HG02981 (cell line): ENCODE data around the gene SUGP2.

Experiments used
- ATAC-seq: cut with Tn5 transposase; IDR thresholded peaks from one replicate; pipeline ENCODE4 v1.9.1; 2021; ENCODE audit warnings: mild to moderate bottlenecking, moderate library complexity; ENCODE audit not compliant: unreplicated experiment

The SUGP2 gene

DNA sequence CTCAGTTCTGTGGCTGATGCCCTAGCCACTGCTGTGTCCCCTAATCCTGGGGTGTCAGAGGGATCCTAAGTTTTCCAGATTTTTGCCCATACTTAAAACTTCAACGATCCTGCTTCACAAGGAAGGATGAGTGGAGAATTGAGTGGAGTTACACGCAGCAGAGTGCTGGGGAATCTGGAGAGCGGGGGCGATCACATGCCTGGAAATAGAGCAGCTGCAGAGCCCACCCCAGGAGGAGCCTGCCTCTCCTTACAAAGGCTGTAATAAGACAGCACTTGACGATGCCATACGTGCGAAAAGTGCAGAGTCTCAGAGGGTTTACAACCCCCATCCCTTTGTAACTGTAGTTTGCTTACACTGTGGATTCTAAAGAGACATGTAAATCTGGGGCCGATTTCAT lies 40.6 kb downstream of the SUGP2 start:
- no peak for ATAC-seq

DNA sequence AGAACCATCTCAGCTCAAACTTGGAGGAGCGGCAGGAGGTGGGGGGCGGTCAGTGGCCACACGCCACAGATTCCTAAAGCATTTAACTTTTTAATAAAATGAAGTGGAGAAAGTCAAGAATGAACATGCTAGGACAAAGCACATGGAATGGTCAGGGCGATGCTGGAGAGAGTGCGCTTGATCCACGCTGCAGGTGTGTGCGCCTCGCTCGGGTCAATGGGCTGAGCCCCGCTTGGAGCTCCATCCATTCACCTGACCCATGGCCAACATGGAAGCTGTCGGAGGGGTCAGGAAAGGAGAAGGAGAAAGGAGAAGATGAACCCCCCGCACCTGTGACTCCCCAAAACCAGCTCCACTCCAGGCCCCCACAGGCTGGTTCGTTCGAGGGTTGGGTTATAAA lies 41.8 kb downstream of the SUGP2 start:
- no peak for ATAC-seq

DNA sequence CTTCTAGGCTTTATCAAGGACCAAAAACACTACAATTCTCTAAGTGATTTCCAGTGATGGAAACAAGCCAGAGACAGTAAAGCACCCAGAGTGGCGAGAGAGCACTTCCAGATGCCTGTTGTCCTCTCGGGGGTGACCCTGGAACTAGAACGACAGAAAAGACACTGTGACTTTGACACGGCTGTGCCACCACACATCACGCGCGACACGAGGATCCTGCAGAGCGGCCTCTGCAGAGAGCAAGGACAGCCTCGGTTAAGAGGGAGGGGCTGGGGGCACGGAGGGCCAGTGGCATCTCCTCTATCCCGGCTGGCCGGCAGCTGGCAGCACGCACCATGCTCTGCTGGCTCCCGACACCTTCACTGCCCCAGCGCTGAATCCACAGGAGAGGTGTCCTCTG lies 42.3 kb downstream of the SUGP2 start:
- no peak for ATAC-seq

DNA sequence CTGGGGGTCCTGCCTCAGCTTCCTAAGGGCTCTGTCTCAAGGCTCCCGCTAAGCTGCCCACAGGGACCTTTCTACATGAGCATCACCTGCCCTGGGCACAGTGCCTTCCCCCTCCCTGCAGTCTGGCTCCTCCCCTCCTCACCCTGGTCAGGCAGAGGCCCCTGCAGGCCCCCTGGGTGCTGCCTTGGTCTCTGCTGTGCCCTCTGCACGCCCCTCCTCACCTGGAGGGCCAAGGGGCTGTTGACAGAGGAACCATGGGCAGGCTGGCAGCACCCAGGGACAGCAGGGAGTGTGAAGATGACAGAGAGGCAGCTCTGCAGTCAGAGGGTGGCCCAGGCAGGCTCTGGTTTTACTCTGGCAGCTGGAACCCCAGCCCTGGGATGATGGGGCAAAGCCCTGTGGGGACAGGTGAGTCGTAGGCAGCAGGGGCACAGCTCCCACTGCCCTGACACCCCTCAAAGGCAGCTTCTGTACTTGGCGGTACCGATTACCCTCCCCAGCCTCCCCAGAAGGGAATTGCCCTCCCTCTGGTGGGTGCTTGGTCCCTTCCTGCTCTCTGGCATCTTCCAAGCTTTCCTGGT lies 43.1 kb downstream of the SUGP2 start:
- ATAC-seq, result no peak

GRCh38 chr19:18989316-18989715 lies 44.0 kb downstream of the SUGP2 start:
- ATAC-seq, result no peak

DNA sequence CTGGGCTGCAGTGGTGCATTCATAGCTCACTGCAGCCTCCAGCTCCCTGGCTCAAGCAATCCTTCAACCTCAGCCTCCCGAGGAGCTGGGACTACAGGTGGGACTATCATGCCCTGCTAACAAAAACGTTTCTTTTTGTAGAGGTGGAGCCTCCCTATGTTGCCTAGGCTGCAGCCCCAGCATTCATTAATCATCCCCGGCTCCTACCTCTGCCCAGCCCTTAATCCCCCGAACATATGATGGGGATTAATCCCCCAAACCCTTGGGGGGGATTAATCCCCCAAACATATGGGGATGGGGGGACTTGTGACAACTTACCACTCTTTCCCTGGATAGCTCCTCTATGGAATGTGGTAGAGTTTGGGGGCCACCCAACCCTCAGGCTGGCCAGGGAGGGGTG lies 45.9 kb downstream of the SUGP2 start:
- no peak for ATAC-seq

DNA sequence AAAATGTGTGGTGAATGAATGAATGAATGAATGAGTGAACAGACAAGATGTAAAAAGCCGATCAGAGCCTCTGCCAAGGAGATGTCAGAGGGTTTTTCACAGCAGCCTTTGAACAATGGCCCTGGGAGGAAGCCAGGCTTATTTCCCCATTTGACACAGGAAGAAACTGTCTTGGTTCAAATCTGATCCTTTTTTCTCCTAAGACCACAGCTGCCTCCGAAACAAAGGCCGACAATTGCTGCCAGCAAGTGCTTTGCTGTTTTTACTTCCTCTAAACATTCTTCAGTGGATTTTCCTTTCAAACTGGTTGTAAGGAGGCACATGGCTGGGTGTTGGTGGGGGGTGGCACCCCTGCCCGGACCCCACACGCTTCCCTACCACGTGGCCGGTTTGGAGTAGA lies 48.1 kb downstream of the SUGP2 start:
- no peak for ATAC-seq

GRCh38 chr19:18984251-18984650 lies 49.1 kb downstream of the SUGP2 start:
- ATAC-seq, result no peak

DNA sequence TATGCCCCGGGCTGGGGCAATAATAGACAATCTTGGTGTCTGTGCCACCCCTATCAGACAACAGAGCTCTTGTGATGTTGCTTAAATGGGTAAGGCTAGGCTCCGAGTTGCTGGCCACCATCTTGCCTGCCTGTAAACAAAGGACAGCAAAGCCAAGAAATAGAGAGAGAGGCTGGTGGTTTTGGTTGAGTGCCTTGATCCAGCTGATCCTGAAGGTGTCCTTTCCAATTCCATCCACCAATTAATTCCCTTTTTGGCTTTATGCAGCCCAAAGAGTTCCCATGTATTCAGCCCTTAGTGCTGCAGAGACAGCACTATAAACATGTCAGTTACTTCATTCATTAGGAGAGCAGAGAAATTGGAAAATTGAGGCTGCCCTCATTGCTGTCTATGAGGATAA lies 50.6 kb downstream of the SUGP2 start:
- ATAC-seq, result no peak

DNA sequence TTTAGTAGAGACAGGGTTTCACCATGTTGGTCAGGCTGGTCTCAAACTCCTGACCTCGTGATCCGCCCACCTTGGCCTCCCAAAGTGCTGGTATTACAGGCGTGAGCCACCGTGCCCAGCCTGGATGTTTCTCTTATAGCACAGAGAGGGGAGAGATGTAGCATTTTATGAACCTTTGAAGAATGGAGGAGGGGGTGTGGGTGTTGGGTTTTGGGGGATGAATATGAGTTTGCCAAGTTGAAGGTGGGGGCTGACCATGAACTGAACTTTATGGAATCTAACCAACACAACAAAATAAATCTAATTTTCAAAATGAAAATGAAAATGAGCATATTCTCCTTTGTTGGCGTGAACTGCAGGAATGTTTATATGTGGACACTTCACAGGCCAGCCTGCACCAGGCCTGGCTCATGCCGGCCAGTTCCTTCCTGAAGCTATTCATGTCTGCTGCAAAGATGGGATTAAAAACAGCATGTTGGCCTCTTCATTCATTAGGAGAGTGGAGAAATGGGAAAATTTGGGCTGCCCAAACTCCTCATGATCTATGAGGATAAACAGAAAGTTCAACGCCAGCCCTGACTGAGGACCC lies 52.8 kb downstream of the SUGP2 start:
- ATAC-seq, result no peak

DNA sequence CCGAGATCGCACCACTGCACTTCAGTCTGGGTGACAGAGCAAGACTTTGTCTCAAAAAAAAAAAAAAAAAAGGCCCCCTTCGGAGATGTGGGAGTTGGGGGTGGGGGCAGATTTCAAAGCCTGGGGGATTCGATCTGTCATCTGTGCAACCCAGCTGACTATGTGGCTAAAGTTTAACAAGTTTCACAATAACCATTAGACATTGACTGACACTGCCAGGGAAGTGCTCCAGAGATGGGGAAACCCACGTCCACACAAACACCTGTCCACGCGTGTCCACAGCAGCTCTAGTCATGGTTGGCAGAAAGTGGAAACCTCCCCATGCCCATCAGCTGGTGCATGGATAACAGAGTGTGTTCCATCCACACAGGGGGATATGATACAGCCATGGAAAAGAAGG lies 54.7 kb downstream of the SUGP2 start:
- ATAC-seq, result no peak

- no peak for ATAC-seq
These were observed 57.4 kb downstream of the SUGP2 start for GRCh38 chr19:18975869-18976268.

GRCh38 chr19:18975011-18975410 lies 58.3 kb downstream of the SUGP2 start:
- no peak for ATAC-seq

DNA sequence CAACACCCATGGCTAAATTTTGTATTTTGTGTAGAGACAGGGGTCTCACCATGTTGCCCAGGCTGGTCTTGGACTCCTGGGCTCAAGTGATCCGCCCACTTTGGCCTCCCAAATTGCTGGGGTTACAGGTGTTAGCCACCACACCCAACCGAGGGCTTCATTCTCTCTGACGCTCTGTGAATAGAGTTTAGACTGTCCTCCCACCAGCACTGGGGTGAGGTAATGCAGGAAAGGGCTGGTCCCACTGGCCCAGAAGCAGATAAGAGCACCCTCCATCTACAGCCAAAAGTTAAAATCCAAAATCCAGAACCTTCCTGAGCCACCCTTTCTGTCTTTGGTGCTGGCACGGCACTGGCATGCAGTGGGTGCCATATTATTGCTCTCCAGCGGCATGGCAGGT lies 60.5 kb downstream of the SUGP2 start:
- no peak for ATAC-seq

DNA sequence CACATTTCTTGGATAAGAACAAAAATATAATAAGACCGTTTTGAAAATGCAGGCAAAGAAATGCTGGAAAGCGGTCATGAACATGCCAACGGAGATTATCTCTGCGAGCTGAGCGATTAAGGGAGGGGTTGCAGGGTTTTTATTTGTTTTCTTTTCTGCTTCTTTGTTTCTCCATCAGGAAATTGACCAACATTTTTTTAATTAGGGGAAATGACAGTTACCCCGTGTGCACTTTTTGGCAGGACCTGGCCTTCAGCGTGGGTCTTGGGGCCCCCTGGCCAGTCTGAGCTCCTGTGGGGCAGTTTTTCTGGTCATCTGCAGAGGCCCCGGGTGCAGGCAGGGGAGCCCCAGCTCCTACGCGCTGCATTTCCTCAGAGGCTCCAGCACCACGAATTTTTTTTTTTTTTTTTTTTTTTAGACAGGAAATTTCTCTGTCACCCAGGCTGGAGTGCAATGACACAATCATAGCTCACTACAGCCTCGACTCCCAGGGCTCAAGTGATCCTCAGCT lies 61.0 kb downstream of the SUGP2 start:
- ATAC-seq, result no peak

- no peak for ATAC-seq
These were observed 63.2 kb downstream of the SUGP2 start for GRCh38 chr19:18969931-18970659.

- no peak for ATAC-seq
These were observed 65.8 kb downstream of the SUGP2 start for GRCh38 chr19:18967358-18968146.

- no peak for ATAC-seq
These were observed 67.0 kb downstream of the SUGP2 start for GRCh38 chr19:18966307-18966706.

DNA sequence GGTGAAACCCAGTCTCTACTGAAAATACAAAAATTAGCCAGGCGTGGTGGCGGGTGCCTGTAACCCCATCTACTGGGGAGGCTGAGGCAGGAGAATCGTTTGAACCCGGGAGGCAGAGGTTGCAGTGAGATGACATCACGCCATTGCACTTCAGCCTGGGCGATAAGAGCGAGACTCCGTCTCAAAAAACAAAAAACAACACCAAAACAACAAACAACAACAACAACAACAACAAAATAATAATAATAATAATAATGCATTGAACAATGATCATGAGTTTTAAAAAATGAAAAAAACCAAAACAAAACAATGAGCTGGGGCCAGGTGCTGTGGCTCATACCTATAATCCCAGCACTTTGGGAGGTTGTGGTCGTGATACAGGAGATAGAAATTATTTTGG lies 69.2 kb downstream of the SUGP2 start:
- ATAC-seq, result no peak

DNA sequence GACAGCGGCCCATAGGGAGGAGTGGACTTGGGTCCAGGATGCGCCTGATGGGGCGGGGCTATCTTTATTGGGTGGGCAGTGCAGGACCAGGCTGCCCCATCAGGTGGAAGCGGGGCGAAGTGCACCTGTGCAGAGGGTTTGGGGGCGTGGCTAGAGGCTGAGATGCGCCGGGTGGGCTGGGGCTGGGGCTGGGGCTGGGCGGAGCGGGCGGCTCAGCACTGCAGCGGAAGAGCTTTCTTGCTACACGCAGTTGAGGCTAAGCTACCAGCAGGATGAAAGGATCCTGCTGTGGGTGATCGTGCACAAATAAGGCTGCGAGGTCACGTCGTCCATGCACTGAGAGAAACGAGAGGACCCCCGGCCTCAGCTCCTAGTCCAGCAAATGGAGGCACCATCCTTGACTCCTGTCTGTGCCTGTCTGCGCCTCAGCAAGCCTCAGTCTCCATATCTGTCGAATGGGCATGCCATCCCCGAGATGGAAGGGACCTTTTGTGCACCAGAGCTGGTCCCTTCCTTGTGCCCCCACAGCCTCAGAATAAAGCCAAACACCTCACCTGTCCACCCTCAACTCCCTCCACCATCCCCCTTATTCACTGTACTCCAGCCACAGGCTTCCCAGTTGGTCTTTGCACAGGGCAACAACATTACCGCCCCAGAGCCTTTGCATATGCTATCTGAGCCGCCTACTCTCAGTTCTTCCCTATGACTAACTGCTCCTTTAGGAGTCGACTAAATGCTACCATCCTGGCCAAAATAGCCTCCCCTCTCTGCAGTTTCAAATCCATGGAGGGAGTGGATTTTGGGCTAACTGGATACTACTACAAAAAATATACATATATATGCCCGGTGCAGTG lies 71.3 kb downstream of the SUGP2 start:
- no peak for ATAC-seq

- no peak for ATAC-seq
These were observed 72.9 kb downstream of the SUGP2 start for GRCh38 chr19:18960370-18960769.
